Naive thymus-derived CD8-positive, alpha-beta T cell (primary cell): ENCODE results near the gene SHB. TPM values are rescaled to one million over a fixed set of nuclear protein-coding genes. Genes with fewer than 3 reads are reported as not detected.
A peak's percentile ranks its signal among the peaks of the same experiment; 100 is the strongest.

Experiments
- ATAC-seq, 2 donors: fragments of 150-1000 bp; cut with Tn5 transposase in 1 of 2; sonication (Bioruptor Pico), chemical (Tn5 transposase) in 1 of 2; 1 replicate in 1 of 2; 2 replicates in 1 of 2; pipeline ENCODE4 v1.10.0; 2021; ENCODE audit warnings: mild to moderate bottlenecking in 2 of 2, moderate library complexity in 2 of 2
- POLR2A ChIA-PET: fragments of 350-600 bp; sonication (Branson Sonifier 250); formaldehyde crosslinking; loops from one replicate; lab custom pipeline; 2021; ENCODE audit warnings: antibody characterized with exemption; lab: Charles Lee
- DNase-seq, 10 donors: peaks; one replicate each; pipeline versions ENCODE4 v3.0.0 to v3.0.0-alpha.2; 2020 to 2022
- H3K27ac Mint-ChIP-seq, 10 donors: one replicate each; pipeline ENCODE4 v1.8.0; 2020 to 2022; ENCODE audit warnings: mild to moderate bottlenecking in 10 of 10, mixed read lengths in 10 of 10, moderate library complexity in 4 of 10, inconsistent platforms in 1 of 10
- H3K27me3 Mint-ChIP-seq, 5 donors: one replicate each; pipeline ENCODE4 v1.8.0; 2021 to 2022; ENCODE audit warnings: mixed read lengths in 5 of 5
- H3K36me3 Mint-ChIP-seq, 3 donors: one replicate each; pipeline ENCODE4 v1.8.0; 2020 to 2022; ENCODE audit warnings: mixed read lengths in 3 of 3, mild to moderate bottlenecking in 2 of 3, inconsistent platforms in 1 of 3
- H3K4me1 Mint-ChIP-seq, 4 donors: one replicate each; pipeline ENCODE4 v1.8.0; 2021 to 2022; ENCODE audit warnings: mixed read lengths in 4 of 4
- H3K4me3 Mint-ChIP-seq, 10 donors: one replicate each; pipeline ENCODE4 v1.8.0; 2020 to 2022; ENCODE audit warnings: mild to moderate bottlenecking in 10 of 10, mixed read lengths in 10 of 10, moderate library complexity in 6 of 10, inconsistent platforms in 1 of 10
- H3K9me3 Mint-ChIP-seq, 9 donors: one replicate each; pipeline ENCODE4 v1.8.0; 2020 to 2022; ENCODE audit warnings: mixed read lengths in 9 of 9, mild to moderate bottlenecking in 3 of 9, inconsistent platforms in 1 of 9, moderate library complexity in 1 of 9
- polyA plus RNA-seq, 3 donors: library from polyadenylated mRNA; unstranded; fragments of 300-500 nt; fragmentation: Illumina TruSeq; gene quantifications; one replicate each; pipeline ENCODE4 v1.2.3, GENCODE V29; 2021
- total RNA-seq, 8 experiments: library from RNA in 2 of 8; stranded (reverse) in 2 of 8; gene quantifications; one replicate each; pipeline ENCODE4 v1.2.3 and lab custom pipeline; 2021 to 2026

Gene SHB
- total and polyA plus RNA-seq, 5 experiments from 2014 or later, result 0.20 to 1.2 (median 0.54) TPM

DNA sequence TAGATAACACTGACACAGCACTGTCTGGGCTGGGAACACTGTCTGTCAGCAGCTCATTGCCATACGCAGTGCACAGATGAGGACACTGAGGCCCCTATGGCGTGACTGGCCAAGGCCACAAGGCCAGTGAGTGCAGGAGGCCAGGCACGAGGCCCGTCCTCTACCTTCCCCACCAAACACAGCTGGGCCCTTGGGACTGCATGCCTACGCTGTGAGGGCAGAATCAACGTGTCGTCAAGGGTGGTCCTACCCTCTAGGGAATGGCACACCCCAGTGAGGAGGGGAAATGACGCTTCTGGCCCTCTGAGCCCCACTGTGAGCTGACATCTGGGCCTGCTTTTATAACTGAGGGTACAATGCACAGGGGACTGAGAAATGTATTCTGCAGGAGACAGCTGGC lies 123.0 kb downstream of the SHB start:
- Mint-ChIP-seq H3K4me3 (no peak overlapping the region), H3K9me3 (no peaks in the 10 kb centered on the region), H3K27ac (peak overlapping the region in 1 of 10 donors; percentile 21), H3K36me3 (no peaks in the 10 kb centered on the region), H3K4me1 (no peaks in the 10 kb centered on the region), H3K27me3 (no peaks in the 10 kb centered on the region)
- ATAC-seq (no peak), DNase-seq (no peak)
- POLR2A ChIA-PET, result no interaction called here

DNA sequence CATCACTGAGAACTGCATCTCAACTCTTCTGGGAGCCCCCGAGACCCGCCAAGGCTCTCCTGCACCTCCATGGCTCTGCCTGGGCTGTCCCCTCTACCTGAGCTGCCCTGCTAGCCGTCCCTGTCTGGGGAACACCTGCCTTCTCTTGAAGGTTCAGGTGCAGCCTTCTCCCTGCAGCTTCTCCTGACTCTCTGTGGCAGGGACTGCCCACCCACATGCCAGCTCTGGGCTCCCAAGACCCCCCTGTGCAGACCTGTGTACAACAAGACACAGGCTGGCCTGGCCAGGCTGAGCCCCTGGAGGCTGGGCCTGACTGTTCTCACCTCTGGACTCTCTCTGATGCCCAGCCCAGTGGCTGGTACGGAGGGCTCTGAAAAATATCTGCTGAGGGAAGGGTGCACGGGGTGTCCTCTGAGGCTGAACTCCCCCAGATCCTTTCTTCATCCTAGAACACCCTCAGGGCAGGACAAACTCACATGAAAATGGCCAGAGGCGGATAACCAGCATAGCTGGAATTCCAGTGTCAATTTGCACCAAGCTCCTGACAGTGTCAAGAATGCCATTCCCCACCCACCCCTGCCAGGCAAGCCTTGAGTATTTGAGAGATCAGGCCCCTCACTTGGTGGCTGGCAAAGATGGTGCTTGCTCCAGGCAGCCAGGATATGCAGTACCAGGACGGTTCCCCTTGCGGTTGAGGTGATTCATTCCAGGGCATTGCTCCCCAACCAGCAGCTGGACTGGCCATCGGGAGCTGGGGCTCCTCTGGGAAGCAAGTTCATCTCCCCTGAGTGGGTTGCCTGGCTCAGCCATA lies 124.2 kb downstream of the SHB start:
- H3K27ac Mint-ChIP-seq, result no peak overlapping the region
- no peak overlapping the region for H3K4me3 Mint-ChIP-seq
- DNase-seq (no peak), ATAC-seq (no peak)
- no peaks in the 10 kb centered on the region for H3K27me3 Mint-ChIP-seq
- POLR2A ChIA-PET, result no interaction called here
- H3K4me1 Mint-ChIP-seq, result no peaks in the 10 kb centered on the region
- H3K9me3 Mint-ChIP-seq, result no peaks in the 10 kb centered on the region
- H3K36me3 Mint-ChIP-seq, result no peaks in the 10 kb centered on the region

DNA sequence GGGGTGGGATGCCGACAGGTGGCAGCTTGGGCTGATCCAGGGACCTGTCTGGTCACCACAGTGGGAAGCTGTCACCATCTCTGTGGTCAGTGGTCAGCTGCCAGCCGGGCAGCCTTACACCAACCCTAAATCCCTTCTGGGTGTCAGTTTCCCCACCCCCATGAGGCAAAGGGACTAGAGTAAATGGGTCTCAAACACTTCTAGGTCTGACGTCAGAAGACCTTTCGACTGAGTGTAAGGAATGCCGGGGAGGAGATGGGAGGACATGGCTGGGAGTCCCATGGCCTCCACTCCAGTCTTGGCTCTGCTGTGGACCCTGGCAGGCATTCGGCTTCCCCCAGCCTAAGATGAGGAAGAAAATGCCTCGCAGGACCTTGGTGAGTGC lies 124.8 kb downstream of the SHB start:
- no peak overlapping the region for H3K27ac Mint-ChIP-seq
- POLR2A ChIA-PET, result no interaction called here
- no peaks in the 10 kb centered on the region for H3K4me1 Mint-ChIP-seq
- ATAC-seq, result no peak
- DNase-seq, result no peak
- no peaks in the 10 kb centered on the region for H3K36me3 Mint-ChIP-seq
- H3K4me3 Mint-ChIP-seq, result no peak overlapping the region
- no peaks in the 10 kb centered on the region for H3K9me3 Mint-ChIP-seq
- no peaks in the 10 kb centered on the region for H3K27me3 Mint-ChIP-seq

DNA sequence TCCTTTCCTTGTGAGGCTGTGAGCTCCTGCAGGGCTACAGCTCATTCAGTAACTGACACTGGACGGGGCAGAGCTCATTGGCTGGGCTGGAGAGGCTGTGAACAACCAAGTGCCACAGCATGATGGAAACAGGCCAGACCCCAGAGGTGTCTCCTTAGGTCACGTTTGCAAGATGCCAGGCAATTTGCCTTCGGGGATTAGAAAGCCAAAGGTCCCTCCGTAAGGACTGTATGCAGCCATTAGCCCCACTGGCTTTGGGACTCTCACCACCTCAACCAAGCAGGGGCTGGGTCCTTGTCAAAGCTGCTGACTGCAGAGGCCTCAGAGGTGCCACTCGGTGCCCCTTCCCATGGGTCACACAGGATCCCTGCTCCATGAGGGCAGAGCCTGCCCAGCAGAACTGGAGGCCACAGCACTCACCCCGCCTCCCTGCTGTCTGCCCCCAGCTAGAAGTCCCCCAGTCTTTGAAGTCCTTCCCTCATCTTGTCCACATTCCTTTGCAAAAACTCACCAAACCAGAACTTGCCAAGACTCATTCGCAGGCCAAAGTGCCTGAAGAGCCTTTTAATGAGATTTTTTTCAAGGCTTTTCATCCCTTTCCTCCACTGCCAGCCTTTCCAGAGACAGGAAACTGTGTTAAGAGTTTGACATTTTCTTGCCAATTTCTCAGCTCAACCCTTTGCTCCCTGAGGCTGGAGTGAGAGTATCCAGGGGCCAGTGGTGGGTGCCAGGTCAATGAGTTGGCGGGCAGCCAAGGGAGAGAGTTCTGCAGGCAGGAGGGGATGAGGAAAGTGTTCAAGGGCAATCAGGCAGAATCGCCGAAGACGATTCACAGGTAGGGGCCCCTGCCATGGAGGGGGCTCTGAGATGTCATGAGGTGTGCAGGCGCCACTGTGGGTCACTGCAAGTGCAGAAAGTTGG lies 125.4 kb downstream of the SHB start:
- Mint-ChIP-seq H3K4me3 (no peak overlapping the region), H3K27ac (no peak overlapping the region), H3K36me3 (no peaks in the 10 kb centered on the region), H3K4me1 (no peaks in the 10 kb centered on the region), H3K9me3 (no peaks in the 10 kb centered on the region), H3K27me3 (no peaks in the 10 kb centered on the region)
- ATAC-seq, result no peak
- POLR2A ChIA-PET, result no interaction called here
- DNase-seq, result no peak

DNA sequence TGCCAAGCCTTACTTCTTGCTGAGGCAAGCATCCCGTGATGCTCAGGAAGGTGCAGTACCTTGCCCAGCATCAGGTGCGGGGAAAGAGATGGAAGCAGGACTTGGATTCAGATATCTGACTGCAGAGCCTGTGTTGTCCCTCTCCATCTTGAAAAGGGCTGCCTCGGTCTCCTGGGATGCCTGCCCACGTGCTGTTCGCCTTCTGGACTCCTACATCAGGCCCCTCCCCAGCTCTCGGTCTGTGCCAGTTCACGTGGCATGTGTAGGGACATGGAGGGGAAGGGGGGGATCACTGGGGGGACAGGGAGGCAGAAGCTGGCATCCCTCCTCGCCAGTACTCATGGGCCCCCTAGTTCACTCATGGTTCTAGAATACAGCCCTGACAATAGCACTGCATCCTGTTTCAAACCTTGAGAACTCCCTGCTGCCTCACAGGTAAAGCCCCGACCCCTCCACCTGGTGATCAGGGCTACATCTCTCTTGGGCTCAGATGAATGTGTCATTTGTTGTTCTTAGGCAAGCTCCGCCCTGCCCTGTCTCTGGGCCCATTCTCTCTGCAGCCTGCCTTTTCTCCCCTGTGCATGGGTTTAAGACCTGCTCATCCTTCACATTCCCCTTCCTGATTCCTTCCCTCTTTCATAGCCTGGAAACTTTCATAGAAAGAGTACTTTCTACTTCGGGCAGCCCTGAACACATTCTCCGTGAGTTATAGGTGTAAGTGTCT lies 126.2 kb downstream of the SHB start:
- Mint-ChIP-seq H3K27ac (no peak overlapping the region), H3K4me3 (no peak overlapping the region), H3K9me3 (no peaks in the 10 kb centered on the region), H3K4me1 (no peaks in the 10 kb centered on the region), H3K27me3 (no peaks in the 10 kb centered on the region), H3K36me3 (no peaks in the 10 kb centered on the region)
- DNase-seq (no peak), ATAC-seq (no peak)
- POLR2A ChIA-PET, result no interaction called here

DNA sequence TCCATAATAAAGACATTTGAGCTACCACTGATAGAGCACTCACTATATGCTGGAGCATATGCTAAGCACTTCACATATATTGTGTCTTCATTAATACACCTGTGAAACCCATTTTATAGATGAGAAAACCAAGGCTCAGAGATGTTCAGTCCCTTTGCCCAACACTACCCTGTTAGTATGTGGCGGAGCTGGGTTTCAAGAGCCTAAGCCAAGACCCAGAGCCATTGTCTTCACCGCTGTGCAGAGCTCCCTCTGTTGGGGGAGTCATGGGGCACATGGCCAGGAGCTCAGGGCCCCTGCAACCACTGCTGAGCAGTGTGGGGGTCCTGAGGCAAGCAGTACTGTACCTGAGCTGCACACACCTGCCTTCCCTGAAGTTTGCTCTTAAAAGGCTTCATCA lies 127.8 kb downstream of the SHB start:
- Mint-ChIP-seq H3K4me1 (no peaks in the 10 kb centered on the region), H3K27ac (no peak overlapping the region), H3K36me3 (no peaks in the 10 kb centered on the region), H3K9me3 (no peaks in the 10 kb centered on the region), H3K4me3 (no peak overlapping the region), H3K27me3 (no peaks in the 10 kb centered on the region)
- POLR2A ChIA-PET, result no interaction called here
- DNase-seq (no peak), ATAC-seq (no peak)

DNA sequence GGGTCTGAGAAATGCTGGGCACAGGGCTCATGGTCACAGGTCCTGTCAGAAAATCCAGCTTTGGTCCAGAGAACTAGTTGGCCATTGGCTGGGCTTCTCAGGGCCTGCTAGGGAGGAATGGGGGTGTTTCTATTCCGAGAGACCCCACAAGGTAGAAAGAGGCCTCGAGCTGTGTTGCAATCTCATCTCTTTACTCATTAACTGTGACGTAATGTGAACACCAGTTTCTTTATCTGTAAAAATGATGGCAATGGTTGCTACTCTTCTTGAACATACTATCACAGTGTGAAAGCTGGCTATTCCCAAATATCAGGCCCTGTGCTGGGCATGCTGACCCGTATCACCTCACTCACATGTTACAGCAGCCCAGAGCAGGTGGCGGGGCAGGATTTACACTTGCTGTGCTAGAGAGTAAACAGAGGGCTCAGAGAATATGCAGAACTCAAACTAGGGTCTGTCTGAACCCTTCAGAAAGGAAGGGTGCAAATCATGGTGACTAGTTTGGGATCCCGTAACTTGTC lies 129.4 kb downstream of the SHB start:
- POLR2A ChIA-PET, result no interaction called here
- H3K4me3 Mint-ChIP-seq, result no peak overlapping the region
- ATAC-seq (no peak), DNase-seq (no peak)
- no peaks in the 10 kb centered on the region for H3K4me1 Mint-ChIP-seq
- H3K36me3 Mint-ChIP-seq, result no peaks in the 10 kb centered on the region
- H3K27ac Mint-ChIP-seq, result no peak overlapping the region
- H3K27me3 Mint-ChIP-seq, result no peaks in the 10 kb centered on the region
- H3K9me3 Mint-ChIP-seq, result no peaks in the 10 kb centered on the region

DNA sequence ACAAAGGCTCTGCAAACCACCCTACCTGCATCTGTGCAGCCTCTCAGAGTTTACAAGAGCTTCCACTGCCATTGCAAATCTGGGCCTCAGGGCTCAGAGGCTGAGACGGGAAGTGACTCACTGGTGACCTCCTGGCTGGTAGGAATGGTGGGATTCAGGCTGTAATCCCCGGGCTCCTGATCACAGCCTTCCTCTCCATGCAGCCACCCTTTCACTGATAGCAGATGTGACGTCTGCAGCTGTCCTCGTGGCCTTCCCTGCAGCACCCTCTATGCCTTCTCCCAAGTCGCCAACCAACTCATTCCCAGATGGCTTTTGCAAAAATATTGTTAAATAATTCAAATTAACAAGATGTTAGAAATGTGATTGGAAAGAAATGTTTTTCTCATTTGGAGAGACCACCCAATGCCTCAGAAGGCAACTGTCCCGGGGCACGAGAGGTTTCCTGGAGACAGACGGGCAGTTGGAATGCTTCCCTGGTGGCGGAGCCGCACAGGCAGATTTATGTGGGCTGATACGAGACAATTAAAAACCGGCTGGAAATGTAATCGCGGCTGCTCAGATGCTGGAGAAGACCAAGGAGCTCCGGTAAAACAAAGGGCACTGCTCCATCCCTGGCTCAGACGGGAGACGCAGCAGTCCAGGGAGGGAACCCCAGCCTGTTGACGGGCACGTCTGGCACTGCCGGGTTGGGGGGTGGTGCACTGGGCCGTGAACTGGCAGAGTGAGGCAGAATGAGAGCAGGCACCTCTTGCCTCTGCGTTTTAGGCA lies 130.7 kb downstream of the SHB start:
- Mint-ChIP-seq H3K27ac (no peak overlapping the region), H3K36me3 (no peaks in the 10 kb centered on the region), H3K9me3 (no peaks in the 10 kb centered on the region), H3K4me3 (no peak overlapping the region), H3K27me3 (no peaks in the 10 kb centered on the region), H3K4me1 (no peaks in the 10 kb centered on the region)
- POLR2A ChIA-PET, result no interaction called here
- ATAC-seq (no peak), DNase-seq (no peak)

DNA sequence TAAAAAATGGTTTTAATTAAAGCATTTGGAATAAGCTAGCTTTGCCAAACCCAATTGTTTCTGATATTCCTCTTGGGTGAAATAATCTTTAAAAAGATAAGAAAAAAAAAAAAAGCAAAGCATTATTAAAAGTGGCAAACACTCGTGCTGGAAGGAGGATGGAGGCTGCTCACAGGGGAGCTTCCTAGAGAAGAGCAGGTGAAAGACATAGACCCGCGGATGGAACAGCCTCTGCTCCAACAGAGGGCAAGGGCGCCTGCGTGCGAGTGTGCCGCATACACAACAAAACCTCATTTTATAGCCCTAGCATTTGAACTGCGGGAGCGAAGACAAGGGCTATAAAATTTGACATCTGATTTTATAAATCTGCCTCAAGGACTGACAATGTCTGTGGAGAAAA lies 131.7 kb downstream of the SHB start:
- POLR2A ChIA-PET, result no interaction called here
- no peak for DNase-seq
- no peaks in the 10 kb centered on the region for H3K9me3 Mint-ChIP-seq
- no peaks in the 10 kb centered on the region for H3K36me3 Mint-ChIP-seq
- H3K27ac Mint-ChIP-seq, result no peak overlapping the region
- no peaks in the 10 kb centered on the region for H3K27me3 Mint-ChIP-seq
- H3K4me1 Mint-ChIP-seq, result no peaks in the 10 kb centered on the region
- no peak for ATAC-seq
- H3K4me3 Mint-ChIP-seq, result no peak overlapping the region

DNA sequence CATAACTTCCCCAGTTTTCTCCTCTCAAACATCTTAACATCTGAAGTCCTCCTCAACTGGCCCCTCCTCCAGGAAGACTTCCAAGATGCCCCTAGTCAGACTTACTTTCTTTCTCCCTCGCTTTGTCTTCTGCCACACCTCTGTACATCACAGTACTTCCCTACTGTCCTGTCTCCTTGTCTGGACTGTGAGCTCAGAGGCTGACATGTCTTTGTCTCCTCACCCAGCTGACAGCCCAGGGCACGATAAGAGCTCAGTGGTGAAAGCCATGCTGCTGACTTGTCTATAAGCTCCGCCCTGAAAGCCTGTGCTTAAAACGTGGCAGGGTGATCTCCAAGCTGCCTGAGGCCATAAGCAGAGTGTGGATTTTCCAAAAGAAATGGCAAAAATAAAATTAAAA lies 132.1 kb downstream of the SHB start:
- Mint-ChIP-seq H3K27me3 (no peaks in the 10 kb centered on the region), H3K27ac (peak overlapping the region in 1 of 10 donors; percentile 12), H3K36me3 (no peaks in the 10 kb centered on the region), H3K4me3 (no peak overlapping the region), H3K4me1 (no peaks in the 10 kb centered on the region), H3K9me3 (no peaks in the 10 kb centered on the region)
- ATAC-seq (no peak), DNase-seq (no peak)
- POLR2A ChIA-PET, result no interaction called here

DNA sequence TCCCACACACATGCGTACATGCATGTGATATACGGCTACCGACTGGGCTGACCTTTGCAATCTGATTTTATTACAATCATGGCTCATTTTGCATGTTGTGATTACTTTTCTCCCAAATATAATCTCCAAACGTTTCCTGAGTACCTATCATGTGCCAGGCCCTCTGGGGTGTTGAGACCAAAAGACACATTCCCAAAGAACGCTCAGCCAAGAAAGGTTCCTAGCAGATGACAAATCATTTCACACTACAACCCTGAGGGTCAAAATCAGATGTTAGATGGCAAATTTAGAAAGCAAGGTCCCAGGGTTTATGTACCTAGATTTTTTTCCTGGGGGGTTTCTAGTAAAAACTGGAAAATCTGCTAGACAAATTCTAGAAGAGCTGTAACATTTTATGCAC lies 132.7 kb downstream of the SHB start:
- no peak overlapping the region for H3K4me3 Mint-ChIP-seq
- H3K36me3 Mint-ChIP-seq, result no peaks in the 10 kb centered on the region
- H3K27me3 Mint-ChIP-seq, result no peaks in the 10 kb centered on the region
- POLR2A ChIA-PET, result no interaction called here
- no peaks in the 10 kb centered on the region for H3K9me3 Mint-ChIP-seq
- no peaks in the 10 kb centered on the region for H3K4me1 Mint-ChIP-seq
- no peak for ATAC-seq
- DNase-seq, result no peak
- no peak overlapping the region for H3K27ac Mint-ChIP-seq

DNA sequence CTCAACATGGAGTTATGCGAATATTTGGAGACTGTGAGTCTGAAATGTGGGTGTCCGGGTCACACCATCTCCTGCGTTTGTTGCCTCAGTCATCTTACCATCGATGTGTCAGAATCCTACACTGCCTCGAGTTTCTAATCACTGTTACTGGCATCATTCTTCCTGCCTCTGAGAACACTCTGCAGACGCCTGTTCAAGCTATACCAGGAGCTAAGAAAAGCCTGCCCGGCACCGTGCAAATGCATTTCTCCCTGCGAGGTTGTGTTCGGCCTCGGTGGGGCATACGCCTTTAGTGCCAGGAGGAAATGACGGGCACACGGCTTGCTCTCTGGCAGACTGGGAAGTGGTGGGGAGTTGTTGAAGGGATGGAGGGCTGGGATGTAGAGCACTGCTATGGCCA lies 133.9 kb downstream of the SHB start:
- Mint-ChIP-seq H3K9me3 (peaks cover 0 to 3% (median 0%) of the 10 kb centered on the region in 9 donors), H3K4me3 (no peak overlapping the region), H3K4me1 (no peaks in the 10 kb centered on the region), H3K36me3 (no peaks in the 10 kb centered on the region), H3K27me3 (no peaks in the 10 kb centered on the region), H3K27ac (no peak overlapping the region)
- DNase-seq, result no peak
- ATAC-seq, result no peak
- POLR2A ChIA-PET, result no interaction called here
